MM.1S (cell line): Measurements from ENCODE around the gene CTNNA3.

Experiments
- EZH2 ChIP-seq: fragments of 300-600 bp; sonication (generic); optimal IDR thresholded peaks from 2 replicates; pipeline ENCODE3; 2017; ENCODE audit warnings: low read depth, mild to moderate bottlenecking, antibody characterized with exemption, low read length, mixed read lengths
- TF ChIP-seq, protein P1 (sequence below): fragments of 300-600 bp; sonication (generic); IDR thresholded peaks from 2 replicates; pipeline ENCODE4 v1.5.1; 2016; ENCODE audit warnings: antibody characterized with exemption, low read length, mixed read lengths

DNA sequence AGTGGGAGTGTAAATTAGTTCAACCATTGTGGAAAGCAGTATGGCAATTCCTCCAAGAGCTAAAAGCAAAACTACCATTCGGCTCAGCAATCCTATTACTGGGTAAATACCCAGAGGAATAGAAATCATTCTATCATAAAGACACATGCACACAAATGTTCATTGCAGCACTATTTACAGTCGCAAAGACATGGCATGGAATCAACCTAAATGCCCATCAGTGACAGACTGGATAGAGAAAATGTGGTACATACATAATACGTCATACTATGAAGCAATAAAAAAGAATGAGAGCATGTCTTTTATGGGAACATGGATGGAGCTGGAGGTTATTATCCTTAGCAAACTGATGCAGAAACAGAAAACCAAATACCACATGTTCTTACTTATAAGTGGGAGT lies 1646.7 kb downstream of the CTNNA3 start:
- TF ChIP-seq, protein P1, sequence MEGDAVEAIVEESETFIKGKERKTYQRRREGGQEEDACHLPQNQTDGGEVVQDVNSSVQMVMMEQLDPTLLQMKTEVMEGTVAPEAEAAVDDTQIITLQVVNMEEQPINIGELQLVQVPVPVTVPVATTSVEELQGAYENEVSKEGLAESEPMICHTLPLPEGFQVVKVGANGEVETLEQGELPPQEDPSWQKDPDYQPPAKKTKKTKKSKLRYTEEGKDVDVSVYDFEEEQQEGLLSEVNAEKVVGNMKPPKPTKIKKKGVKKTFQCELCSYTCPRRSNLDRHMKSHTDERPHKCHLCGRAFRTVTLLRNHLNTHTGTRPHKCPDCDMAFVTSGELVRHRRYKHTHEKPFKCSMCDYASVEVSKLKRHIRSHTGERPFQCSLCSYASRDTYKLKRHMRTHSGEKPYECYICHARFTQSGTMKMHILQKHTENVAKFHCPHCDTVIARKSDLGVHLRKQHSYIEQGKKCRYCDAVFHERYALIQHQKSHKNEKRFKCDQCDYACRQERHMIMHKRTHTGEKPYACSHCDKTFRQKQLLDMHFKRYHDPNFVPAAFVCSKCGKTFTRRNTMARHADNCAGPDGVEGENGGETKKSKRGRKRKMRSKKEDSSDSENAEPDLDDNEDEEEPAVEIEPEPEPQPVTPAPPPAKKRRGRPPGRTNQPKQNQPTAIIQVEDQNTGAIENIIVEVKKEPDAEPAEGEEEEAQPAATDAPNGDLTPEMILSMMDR, result no peak
- TF ChIP-seq EZH2, result no peak
